ENCODE data around the gene ZNF599.

- TF ChIP-seq CTCF (IDR thresholded peaks at IDR 0.05) (no peak), EZH2 (IDR thresholded peaks at IDR 0.05; ENCODE audit: borderline replicate concordance, insufficient read depth, low read depth, low read length, poor library complexity, severe bottlenecking) (no peak)
These were observed 5.1 kb downstream of the ZNF599 start for GRCh38 chr19:34767951-34768350.
